ENCODE measurements around the gene ELMOD3.
A peak's percentile ranks its signal among the peaks of the same experiment; 100 is the strongest.
"Not testable (repeated sequence)": the region's sequence is repeated elsewhere in the genome, so short reads cannot be mapped to it uniquely, and the experiment has no call there.

The ELMOD3 gene

GRCh38 chr2:85409845-85410583 is 55.4 kb downstream of the ELMOD3 start, which contains the start of gene CAPG:
Gene CAPG, minus strand, starts transcription at chr2:85410366. Its CDS starts 8,221 bp downstream, at chr2:85402145.
- Histone ChIP-seq H3K27ac (no peak within 1 kb of the TSS), H3K36me3 (replicated peaks) (no peaks in the 10 kb centered on the region), H3K27me3 (replicated peaks) (no peaks in the 10 kb centered on the region), H3K4me3 (ENCODE audit: low read depth, low read length) (no peak within 1 kb of the TSS)
- no peak for DNase-seq
- TF ChIP-seq CTCF (IDR thresholded peaks at IDR 0.05; ENCODE audit: low read depth, low read length, missing control alignments): no peak
- in situ Hi-C loops (cut with HindIII; ENCODE audit: low pct_ligation_motif_present, low sequenced_read_pairs): no loop called here

GRCh38 chr2:85410584-85411404 is 56.2 kb downstream of the ELMOD3 start:
- Histone ChIP-seq H3K4me3 (ENCODE audit: low read depth, low read length) (no peak overlapping the region), H3K27ac (no peak overlapping the region), H3K36me3 (replicated peaks) (no peaks in the 10 kb centered on the region), H3K27me3 (replicated peaks) (no peaks in the 10 kb centered on the region)
- no peak for TF ChIP-seq CTCF (IDR thresholded peaks at IDR 0.05; ENCODE audit: low read depth, low read length, missing control alignments)
- in situ Hi-C loops (cut with HindIII; ENCODE audit: low pct_ligation_motif_present, low sequenced_read_pairs): no loop called here
- DNase-seq: no peak

GRCh38 chr2:85411405-85411748 is 56.8 kb downstream of the ELMOD3 start:
- no peak for DNase-seq
- no peak overlapping the region for H3K4me3 ChIP-seq (ENCODE audit: low read depth, low read length)
- no peaks in the 10 kb centered on the region for H3K27me3 ChIP-seq (replicated peaks)
- in situ Hi-C loops (cut with HindIII; ENCODE audit: low pct_ligation_motif_present, low sequenced_read_pairs): no loop called here
- H3K27ac ChIP-seq: no peak overlapping the region
- no peaks in the 10 kb centered on the region for H3K36me3 ChIP-seq (replicated peaks)
- no peak for TF ChIP-seq CTCF (IDR thresholded peaks at IDR 0.05; ENCODE audit: low read depth, low read length, missing control alignments)

- TF ChIP-seq CTCF (IDR thresholded peaks at IDR 0.05; ENCODE audit: low read depth, low read length, missing control alignments): peak; percentile 13
- no peaks in the 10 kb centered on the region for H3K27me3 ChIP-seq (replicated peaks)
- H3K36me3 ChIP-seq (replicated peaks): no peaks in the 10 kb centered on the region
- in situ Hi-C loops (cut with HindIII; ENCODE audit: low pct_ligation_motif_present, low sequenced_read_pairs): no loop called here
- peak overlapping the region; percentile 72 for H3K4me3 ChIP-seq (ENCODE audit: low read depth, low read length)
- H3K27ac ChIP-seq: peak overlapping the region; percentile 23
- no peak for DNase-seq
Observed at GRCh38 chr2:85413592-85414420, 59.2 kb downstream of the ELMOD3 start.

- in situ Hi-C loops (cut with HindIII; ENCODE audit: low pct_ligation_motif_present, low sequenced_read_pairs); H3K27ac ChIP-seq; H3K4me3 ChIP-seq (ENCODE audit: low read depth, low read length): not testable (repeated sequence)
Observed at GRCh38 chr2:85414421-85414759, 59.8 kb downstream of the ELMOD3 start.

More at GRCh38 chr2:85414421-85414759, 59.8 kb downstream of the ELMOD3 start:
- not testable (repeated sequence) for H3K36me3 ChIP-seq (replicated peaks); DNase-seq; H3K27me3 ChIP-seq (replicated peaks)
